GM20000 (cell line): ENCODE data around the gene MYPN.

Source experiments
- DNase-seq: peaks from one replicate; pipeline ENCODE4 v3.0.0; 2012; ENCODE audit warnings: low spot score
- CTCF ChIP-seq: IDR thresholded peaks from 2 replicates; pipeline ENCODE4 v1.5.1; 2012; ENCODE audit warnings: mild to moderate bottlenecking, control low read depth; ENCODE audit errors: extremely low read depth, missing control alignments

Gene MYPN

GRCh38 chr10:68086011-68086410, 23.3 kb upstream of the MYPN start:
- no peak for DNase-seq
- no peak for TF ChIP-seq CTCF

- no peak for TF ChIP-seq CTCF
- no peak for DNase-seq
Measured at GRCh38 chr10:68086910-68087684, 22.2 kb upstream of the MYPN start.

- TF ChIP-seq CTCF = no peak
- DNase-seq = no peak
Measured at GRCh38 chr10:68087685-68088401, 21.4 kb upstream of the MYPN start.

- no peak for TF ChIP-seq CTCF
- no peak for DNase-seq
Measured at GRCh38 chr10:68088740-68089139, 20.5 kb upstream of the MYPN start.

GRCh38 chr10:68090586-68090985, 18.7 kb upstream of the MYPN start:
- no peak for DNase-seq
- TF ChIP-seq CTCF = no peak

- no peak for TF ChIP-seq CTCF
- DNase-seq = no peak
Measured at GRCh38 chr10:68092512-68092911, 16.8 kb upstream of the MYPN start.

GRCh38 chr10:68095153-68095552, 14.1 kb upstream of the MYPN start:
- no peak for DNase-seq
- no peak for TF ChIP-seq CTCF
